Measurements from ENCODE around the gene BPIFA2.

GRCh38 chr20:33159713-33160112 is 8.2 kb upstream of the BPIFA2 start:
- TF ChIP-seq, protein P1, sequence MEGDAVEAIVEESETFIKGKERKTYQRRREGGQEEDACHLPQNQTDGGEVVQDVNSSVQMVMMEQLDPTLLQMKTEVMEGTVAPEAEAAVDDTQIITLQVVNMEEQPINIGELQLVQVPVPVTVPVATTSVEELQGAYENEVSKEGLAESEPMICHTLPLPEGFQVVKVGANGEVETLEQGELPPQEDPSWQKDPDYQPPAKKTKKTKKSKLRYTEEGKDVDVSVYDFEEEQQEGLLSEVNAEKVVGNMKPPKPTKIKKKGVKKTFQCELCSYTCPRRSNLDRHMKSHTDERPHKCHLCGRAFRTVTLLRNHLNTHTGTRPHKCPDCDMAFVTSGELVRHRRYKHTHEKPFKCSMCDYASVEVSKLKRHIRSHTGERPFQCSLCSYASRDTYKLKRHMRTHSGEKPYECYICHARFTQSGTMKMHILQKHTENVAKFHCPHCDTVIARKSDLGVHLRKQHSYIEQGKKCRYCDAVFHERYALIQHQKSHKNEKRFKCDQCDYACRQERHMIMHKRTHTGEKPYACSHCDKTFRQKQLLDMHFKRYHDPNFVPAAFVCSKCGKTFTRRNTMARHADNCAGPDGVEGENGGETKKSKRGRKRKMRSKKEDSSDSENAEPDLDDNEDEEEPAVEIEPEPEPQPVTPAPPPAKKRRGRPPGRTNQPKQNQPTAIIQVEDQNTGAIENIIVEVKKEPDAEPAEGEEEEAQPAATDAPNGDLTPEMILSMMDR (IDR thresholded peaks at IDR 0.05 in 4 of 5, conservative IDR thresholded peaks at IDR 0.05 in 1 of 5), result no peak
- TF ChIP-seq POLR2A (IDR thresholded peaks at IDR 0.05), result no peak
